Measurements from ENCODE around the gene ARL15.
A peak's percentile ranks its signal among the peaks of the same experiment; 100 is the strongest.

The ARL15 gene

GRCh38 chr5:54091307-54092130 is 218.9 kb downstream of the ARL15 start:
- Histone ChIP-seq H2AFZ (ENCODE audit: low read depth, low read length) (no peak overlapping the region), H3K36me3 (ENCODE audit: insufficient read depth, low read length) (no peaks in the 10 kb centered on the region), H3K79me2 (ENCODE audit: insufficient read depth, low read length) (no peaks in the 10 kb centered on the region), H3K27me3 (ENCODE audit: insufficient read depth, low read length, poor library complexity) (no peaks in the 10 kb centered on the region), H3K9ac (ENCODE audit: low read depth, low read length) (no peak overlapping the region), H3K4me2 (ENCODE audit: insufficient read depth, low read length) (no peak overlapping the region), H3K27ac (ENCODE audit: low read length) (no peak overlapping the region), H3K9me3 (ENCODE audit: insufficient read depth, low read length, severe bottlenecking) (no peaks in the 10 kb centered on the region), H4K20me1 (ENCODE audit: insufficient read depth, low read length) (no peaks in the 10 kb centered on the region), H3K4me1 (ENCODE audit: insufficient read depth, low read length) (peaks cover 5% of the 10 kb centered on the region; the same call in 1 of the 2 replicates), H3K4me3 (ENCODE audit: low read depth in 1 of 2, low read length in 2 of 2) (no peak overlapping the region)
- no peak for TF ChIP-seq CTCF (IDR thresholded peaks at IDR 0.05; ENCODE audit: borderline replicate concordance, extremely low read depth, low read length, poor library complexity, severe bottlenecking)
- no peak for TF ChIP-seq EZH2 (IDR thresholded peaks at IDR 0.05; ENCODE audit: borderline replicate concordance, low read depth, low read length, severe bottlenecking)
- ATAC-seq (ENCODE audit: insufficient read depth, low read depth) (peak; percentile 47; the same call in 1 of the 3 replicates), DNase-seq (no peak)

- Histone ChIP-seq H4K20me1 (ENCODE audit: insufficient read depth, low read length) (no peaks in the 10 kb centered on the region), H3K27ac (ENCODE audit: low read length) (no peak overlapping the region), H3K36me3 (ENCODE audit: insufficient read depth, low read length) (no peaks in the 10 kb centered on the region), H3K27me3 (ENCODE audit: insufficient read depth, low read length, poor library complexity) (no peaks in the 10 kb centered on the region), H3K4me3 (ENCODE audit: low read depth in 1 of 2, low read length in 2 of 2) (no peak overlapping the region), H3K9ac (ENCODE audit: low read depth, low read length) (no peak overlapping the region), H3K79me2 (ENCODE audit: insufficient read depth, low read length) (no peaks in the 10 kb centered on the region), H2AFZ (ENCODE audit: low read depth, low read length) (no peak overlapping the region), H3K4me2 (ENCODE audit: insufficient read depth, low read length) (no peak overlapping the region), H3K9me3 (ENCODE audit: insufficient read depth, low read length, severe bottlenecking) (no peaks in the 10 kb centered on the region), H3K4me1 (ENCODE audit: insufficient read depth, low read length) (peaks cover 5% of the 10 kb centered on the region; the same call in 1 of the 2 replicates)
- ATAC-seq (ENCODE audit: insufficient read depth, low read depth) (no peak), DNase-seq (no peak)
- TF ChIP-seq CTCF (IDR thresholded peaks at IDR 0.05; ENCODE audit: borderline replicate concordance, extremely low read depth, low read length, poor library complexity, severe bottlenecking) (peak; percentile 15), EZH2 (IDR thresholded peaks at IDR 0.05; ENCODE audit: borderline replicate concordance, low read depth, low read length, severe bottlenecking) (no peak)
Measured at GRCh38 chr5:54090495-54091120, 219.8 kb downstream of the ARL15 start.

- H4K20me1 ChIP-seq (ENCODE audit: insufficient read depth, low read length) = no peaks in the 10 kb centered on the region
- no peaks in the 10 kb centered on the region for H3K36me3 ChIP-seq (ENCODE audit: insufficient read depth, low read length)
- TF ChIP-seq EZH2 (IDR thresholded peaks at IDR 0.05; ENCODE audit: borderline replicate concordance, low read depth, low read length, severe bottlenecking) = no peak
- TF ChIP-seq CTCF (IDR thresholded peaks at IDR 0.05; ENCODE audit: borderline replicate concordance, extremely low read depth, low read length, poor library complexity, severe bottlenecking) = no peak
- peaks cover 5% of the 10 kb centered on the region; the same call in 1 of the 2 replicates for H3K4me1 ChIP-seq (ENCODE audit: insufficient read depth, low read length)
- ATAC-seq (ENCODE audit: insufficient read depth, low read depth) = no peak
- H3K4me3 ChIP-seq (ENCODE audit: low read depth in 1 of 2, low read length in 2 of 2) = no peak overlapping the region
- no peak for DNase-seq
- no peak overlapping the region for H3K9ac ChIP-seq (ENCODE audit: low read depth, low read length)
- H3K27me3 ChIP-seq (ENCODE audit: insufficient read depth, low read length, poor library complexity) = no peaks in the 10 kb centered on the region
- no peaks in the 10 kb centered on the region for H3K9me3 ChIP-seq (ENCODE audit: insufficient read depth, low read length, severe bottlenecking)
- no peaks in the 10 kb centered on the region for H3K79me2 ChIP-seq (ENCODE audit: insufficient read depth, low read length)
- no peak overlapping the region for H3K27ac ChIP-seq (ENCODE audit: low read length)
- H3K4me2 ChIP-seq (ENCODE audit: insufficient read depth, low read length) = no peak overlapping the region
- no peak overlapping the region for H2AFZ ChIP-seq (ENCODE audit: low read depth, low read length)
Measured at GRCh38 chr5:54088081-54088480, 222.3 kb downstream of the ARL15 start.
